NCI-H345 treated with DMSO at 0.1 percent for 48 hours (cell line): ENCODE measurements around the gene ZC3H4.
"Not testable (repeated sequence)": the region's sequence is repeated elsewhere in the genome, so short reads cannot be mapped to it uniquely, and the experiment has no call there.

ENCODE experiments used
- DNase-seq: peaks from one replicate; lab custom pipeline; 2025; ENCODE audit not compliant: unreplicated experiment; lab: John Stamatoyannopoulos, UW

ZC3H4 gene

DNA sequence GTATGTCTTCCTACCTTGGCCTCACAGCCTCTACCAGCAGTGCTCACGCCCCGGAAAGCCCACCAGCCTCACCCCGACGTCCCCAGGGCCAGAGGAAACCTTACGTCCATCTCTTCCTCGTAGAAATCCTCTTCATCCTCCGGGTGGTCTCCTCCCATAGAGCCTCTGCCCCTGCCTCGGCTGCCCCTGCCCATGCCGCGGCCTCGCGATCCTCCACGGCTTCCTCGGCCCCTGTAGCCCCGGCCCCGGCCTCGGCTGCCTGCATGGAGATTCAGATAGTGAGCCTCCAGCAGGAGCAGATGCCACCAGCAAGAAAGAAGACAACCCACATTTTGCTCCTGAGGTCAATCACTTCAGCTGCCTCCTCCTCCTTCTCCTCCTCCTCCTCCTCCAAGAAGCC lies 27.3 kb downstream of the ZC3H4 start:
- no peak for DNase-seq

DNA sequence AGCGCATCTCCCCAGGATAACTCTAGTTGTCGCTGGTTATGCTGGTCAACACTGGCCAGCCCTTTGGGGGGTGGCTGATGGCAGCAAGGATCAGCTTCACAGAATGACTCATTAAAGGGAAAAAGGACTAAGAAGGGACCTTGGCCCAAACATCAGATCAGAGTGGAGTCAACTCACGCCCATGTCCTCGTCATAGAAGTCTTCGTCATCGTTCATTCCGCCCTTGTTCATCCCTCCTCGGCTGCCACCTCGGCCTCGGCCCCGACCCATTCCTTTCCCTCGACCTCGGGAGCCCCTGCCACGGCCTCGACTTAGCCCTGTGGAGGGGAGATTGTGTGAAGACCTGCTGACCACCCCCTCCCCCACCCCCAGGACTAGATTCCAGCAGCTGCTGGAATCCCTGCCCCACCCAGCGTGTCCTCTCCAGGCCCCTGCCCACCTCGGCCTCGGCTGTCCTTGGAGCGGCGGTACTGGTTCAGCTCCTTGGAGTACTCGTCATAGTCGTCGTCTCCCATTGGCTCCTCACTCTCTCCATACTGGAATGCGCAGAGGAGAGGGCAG lies 28.6 kb downstream of the ZC3H4 start:
- no peak for DNase-seq

GRCh38 chr19:47082493-47082892 lies 31.1 kb downstream of the ZC3H4 start:
- no peak for DNase-seq

DNA sequence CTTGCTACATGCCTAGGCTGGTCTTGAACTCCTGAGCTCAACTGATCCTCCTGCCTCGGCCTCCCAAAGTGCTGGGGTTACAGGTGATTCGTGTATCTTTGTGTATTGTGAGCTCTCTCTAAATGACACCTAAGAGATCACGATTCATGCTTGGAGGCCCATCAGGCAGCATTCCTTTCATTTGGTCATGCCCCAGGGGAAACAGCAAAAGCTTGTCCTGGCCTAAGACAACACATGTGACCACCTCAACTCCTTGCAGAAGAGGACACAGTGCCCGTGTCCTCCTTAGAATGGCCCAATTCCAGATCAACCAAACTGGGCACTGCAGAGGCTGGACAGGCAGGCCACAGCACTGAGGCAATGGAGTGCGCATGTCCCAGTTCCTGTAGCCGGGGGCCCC lies 32.5 kb downstream of the ZC3H4 start:
- DNase-seq, result no peak

GRCh38 chr19:47078351-47078750 lies 35.2 kb downstream of the ZC3H4 start:
- DNase-seq, result not testable (repeated sequence)

GRCh38 chr19:47075941-47076340 lies 37.6 kb downstream of the ZC3H4 start:
- no peak for DNase-seq

- DNase-seq, result no peak
These were observed 38.3 kb downstream of the ZC3H4 start for GRCh38 chr19:47075179-47075810.

- DNase-seq, result no peak
These were observed 39.0 kb downstream of the ZC3H4 start for GRCh38 chr19:47074621-47075020.

GRCh38 chr19:47073574-47073973 lies 40.0 kb downstream of the ZC3H4 start:
- no peak for DNase-seq

DNA sequence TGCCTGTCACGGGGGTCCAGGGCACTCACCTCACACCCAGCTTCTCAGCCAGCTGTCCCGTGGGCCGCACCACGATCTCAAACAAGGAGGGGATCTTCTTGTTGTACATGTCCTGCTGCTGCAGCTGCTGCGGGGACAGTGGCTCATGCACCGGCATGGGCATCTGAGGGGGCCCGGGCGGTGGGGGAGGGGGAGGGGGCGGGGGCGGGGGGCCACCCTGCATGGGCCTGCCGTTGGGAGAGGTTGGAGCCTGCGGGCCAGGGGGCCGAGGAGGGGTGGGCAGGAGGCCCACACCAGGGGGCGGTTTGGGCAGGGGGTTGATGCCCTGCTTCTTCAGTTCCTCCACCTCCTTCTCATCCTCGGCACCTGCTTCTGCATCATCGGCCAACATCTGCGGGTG lies 41.3 kb downstream of the ZC3H4 start:
- DNase-seq, result no peak

- DNase-seq, result no peak
These were observed 41.8 kb downstream of the ZC3H4 start for GRCh38 chr19:47071731-47072130.

DNA sequence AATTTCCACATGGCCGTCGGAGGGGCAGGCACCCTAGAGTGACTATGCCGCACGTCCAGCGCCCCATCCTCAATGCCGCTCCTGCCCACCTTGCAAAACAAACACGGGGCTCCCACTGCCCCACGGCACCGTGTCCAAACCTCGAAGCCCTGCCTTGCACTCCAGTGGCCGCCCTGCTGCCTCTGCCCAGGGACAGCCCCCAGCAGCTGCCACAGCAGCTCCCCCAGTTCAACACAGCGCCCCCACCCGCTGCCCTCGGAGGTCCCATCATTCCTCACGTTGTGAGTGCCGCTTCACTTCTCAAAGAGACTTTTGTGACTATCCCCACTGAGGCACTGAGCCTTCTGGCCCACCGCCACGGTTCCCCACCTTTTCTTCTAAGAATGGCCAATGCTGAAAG lies 42.8 kb downstream of the ZC3H4 start:
- DNase-seq, result no peak

GRCh38 chr19:47069795-47070194 lies 43.8 kb downstream of the ZC3H4 start:
- no peak for DNase-seq

DNA sequence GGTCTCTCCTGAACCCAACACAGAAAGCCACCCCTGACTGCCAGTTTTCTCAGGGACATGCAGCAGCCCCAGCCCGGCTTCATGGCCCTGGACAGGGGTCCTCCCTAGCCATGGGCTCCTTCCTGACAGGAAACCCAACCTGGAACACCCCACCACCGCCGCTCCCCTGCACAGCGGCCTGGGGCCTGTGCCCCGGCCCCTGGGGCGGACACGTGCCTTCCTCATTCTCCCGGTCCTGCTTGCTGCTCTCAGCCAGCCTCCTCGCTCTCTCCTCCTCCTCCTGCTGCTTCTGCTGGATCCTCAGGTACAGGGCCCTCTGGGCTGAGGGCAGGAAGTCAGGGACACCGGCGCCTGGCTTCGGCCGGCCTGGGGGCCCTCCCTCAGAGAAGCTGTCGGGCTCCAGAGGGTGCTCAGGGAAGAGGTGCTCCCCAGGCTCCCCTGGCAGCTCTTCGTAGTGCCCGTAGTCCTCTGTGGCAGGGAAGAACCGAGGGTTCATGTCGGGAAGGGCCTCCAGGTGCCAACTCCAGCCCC lies 44.6 kb downstream of the ZC3H4 start:
- no peak for DNase-seq

DNA sequence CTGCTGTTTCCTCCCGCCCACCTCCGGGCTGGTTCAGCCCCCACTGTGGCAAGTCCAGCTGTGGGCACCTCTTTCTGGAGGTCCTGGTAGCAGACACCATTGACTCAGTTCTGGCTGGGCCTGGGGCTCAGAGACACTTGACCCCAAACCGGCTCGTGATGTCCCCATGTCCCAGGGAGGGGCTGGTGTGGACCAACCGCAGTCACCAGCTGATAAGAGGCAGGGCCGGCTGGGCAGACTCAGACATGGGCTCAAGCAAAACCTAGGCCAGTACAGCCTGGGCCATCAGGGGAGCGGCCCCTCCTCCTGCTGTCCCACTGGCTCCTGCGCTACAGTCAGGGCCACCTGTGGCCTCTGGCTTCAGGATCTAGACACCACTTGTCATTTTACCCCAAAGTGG lies 45.3 kb downstream of the ZC3H4 start:
- no peak for DNase-seq

GRCh38 chr19:47067215-47067847 lies 46.2 kb downstream of the ZC3H4 start:
- DNase-seq, result no peak

DNA sequence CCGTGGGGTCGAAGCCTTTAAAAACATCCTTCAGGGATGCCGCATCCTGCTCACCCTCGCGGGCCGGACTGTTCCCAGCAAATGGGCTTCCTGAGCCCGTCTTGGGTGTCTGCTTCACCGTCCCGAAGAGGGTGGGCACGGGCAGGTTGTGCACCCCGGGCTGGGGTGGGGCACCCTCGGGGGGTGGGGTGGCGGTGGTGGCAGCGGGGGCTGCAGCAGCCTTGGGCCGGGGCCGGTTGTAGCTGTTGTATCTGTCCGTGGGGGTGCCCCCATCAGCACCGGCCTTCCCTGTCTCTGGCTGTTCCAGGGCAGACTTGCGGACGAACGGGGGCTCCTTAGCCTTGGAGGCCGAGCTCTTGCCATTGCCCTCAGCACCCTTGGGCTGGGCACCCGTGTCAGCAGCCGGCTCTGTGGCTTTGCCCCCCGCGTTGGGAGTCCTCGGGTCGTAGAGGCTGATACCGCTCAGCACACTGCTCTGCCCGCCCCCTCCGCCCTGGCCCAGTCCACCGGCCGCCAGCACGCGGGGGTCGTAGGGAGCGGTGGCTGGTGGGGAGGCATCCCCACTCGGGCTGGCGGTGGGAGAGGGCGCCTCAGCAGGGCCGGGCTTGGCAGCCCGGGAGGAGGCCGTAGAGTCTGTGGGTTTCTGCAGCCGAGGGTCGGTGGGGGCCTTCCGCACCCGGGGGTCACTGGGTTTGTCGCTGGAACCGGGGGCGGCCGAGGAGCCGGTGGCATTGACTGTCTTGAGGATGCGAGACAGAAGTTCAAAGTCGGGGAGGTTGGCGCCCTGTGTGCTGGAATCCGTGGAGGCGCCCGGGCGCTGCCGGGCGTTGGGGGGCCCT lies 47.0 kb downstream of the ZC3H4 start:
- no peak for DNase-seq

DNA sequence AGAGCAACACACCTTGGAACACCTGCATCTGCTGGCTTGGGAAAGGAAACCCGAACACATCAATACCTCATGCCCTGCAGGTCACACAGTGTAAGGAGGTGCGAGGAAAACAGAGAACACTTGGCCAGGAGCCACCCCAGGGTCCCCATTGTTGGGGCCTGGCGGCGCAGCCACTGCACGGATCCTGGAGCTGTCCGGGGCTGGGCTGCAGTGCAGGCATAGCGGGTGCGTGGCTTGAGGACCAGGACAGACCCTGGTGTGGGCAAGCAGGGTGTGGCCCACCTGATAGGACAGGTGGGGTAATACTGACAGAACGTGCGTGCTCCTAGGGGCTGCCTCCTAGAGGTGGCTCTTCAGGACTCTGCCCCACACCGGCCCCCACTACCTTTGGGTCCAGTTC lies 48.3 kb downstream of the ZC3H4 start:
- no peak for DNase-seq

DNA sequence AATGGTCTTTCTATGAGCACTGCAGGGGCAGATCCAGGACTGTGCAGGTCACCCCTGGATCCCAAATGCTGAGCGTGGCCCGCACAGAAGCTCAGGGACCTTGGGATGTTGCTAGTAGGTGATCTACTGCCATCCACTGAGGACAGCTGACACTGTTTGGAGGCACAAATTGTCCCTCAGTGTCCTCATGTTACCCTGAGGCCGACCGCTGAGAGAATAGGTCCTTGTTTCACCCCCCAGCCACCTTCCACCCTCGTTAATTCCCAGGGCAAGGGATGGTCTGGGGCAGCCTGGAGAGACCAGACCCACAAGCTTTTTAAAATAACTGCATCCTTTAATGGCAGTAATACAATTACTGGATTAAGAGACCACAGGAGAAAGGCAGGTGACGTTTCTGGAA lies 49.7 kb downstream of the ZC3H4 start:
- no peak for DNase-seq

DNA sequence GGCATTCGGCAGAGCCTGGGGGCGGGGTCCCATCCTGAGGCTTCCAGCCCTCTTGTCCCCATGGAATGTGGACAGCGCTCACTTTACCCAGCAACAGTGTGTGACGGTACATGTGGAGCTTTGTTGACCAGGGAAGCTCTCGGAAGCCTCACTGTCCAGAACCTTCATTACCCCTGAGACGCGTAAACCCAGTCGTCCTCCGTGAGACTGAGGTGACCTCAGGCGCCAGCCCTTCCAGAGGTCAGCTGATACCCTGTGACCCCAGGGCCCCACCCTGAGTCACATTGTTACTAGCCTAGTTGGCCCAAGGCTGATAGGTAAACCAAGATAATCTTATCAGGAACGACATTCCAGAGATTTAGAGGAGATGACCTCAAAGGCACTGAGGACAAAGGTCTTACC lies 55.0 kb downstream of the ZC3H4 start:
- no peak for DNase-seq

DNA sequence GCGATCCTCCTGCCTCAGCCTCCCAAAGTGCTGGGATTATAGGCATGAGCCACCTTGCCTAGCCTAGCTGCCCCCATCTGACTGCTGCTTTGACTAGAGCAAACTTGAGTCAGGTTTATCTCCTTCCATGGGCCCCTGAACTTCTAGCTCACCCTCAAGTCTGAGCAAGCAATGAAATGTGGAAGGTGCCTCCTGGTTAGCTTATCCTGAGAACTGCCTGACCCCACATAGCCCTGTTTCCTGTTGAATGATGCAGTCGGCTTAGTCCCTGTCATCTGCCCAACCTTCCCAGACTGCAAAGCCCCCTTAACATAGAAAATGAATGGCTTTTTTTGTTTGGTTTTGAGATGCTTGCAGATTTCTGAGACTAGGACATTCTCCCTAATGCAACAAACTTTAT lies 56.2 kb downstream of the ZC3H4 start:
- DNase-seq, result no peak

GRCh38 chr19:47056411-47056810 lies 57.2 kb downstream of the ZC3H4 start:
- DNase-seq, result no peak
